ENCODE data around the gene FGF4. TPM values are rescaled to one million over a fixed set of nuclear protein-coding genes. Genes with fewer than 3 reads are reported as not detected.

The FGF4 gene
- total RNA-seq, 2 donors from 2014 or later = not detected

GRCh38 chr11:69815973-69816372, 40.8 kb upstream of the FGF4 start:
- Histone ChIP-seq H3K4me1 (peaks cover 0 to 9% of the 10 kb centered on the region in 2 donors), H3K36me3 (no peaks in the 10 kb centered on the region), H3K4me3 (no peak overlapping the region), H3K27me3 (peaks cover 5 to 15% of the 10 kb centered on the region in 2 donors), H3K9me3 (no peaks in the 10 kb centered on the region), H3K27ac (no peak overlapping the region)
- TF ChIP-seq CTCF (IDR thresholded peaks at IDR 0.05) = no peak
- DNase-seq (ENCODE audit: low spot score) = no peak

DNA sequence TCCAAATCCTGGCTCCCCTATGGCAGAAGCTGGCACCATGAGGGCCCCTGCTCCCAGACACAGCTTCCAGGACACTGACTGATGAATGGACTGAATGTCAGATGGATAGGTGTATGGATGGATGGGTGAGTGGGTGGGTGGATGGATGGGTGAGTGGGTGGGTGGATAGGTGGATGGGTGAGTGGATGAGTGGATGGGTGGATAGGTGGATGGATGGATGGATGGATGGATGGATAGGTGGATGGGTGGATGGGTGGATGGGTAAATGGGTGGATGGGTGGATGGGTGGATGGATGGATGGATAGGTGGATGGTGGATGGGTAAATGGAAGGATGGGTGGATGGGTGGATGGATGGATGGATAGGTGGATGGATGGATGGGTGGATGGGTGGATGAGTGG, 39.8 kb upstream of the FGF4 start:
- peaks cover 0 to 9% of the 10 kb centered on the region in 2 donors for H3K4me1 ChIP-seq
- no peak overlapping the region for H3K27ac ChIP-seq
- H3K27me3 ChIP-seq = peaks cover 5 to 15% of the 10 kb centered on the region in 2 donors
- H3K9me3 ChIP-seq = no peaks in the 10 kb centered on the region
- no peak for TF ChIP-seq CTCF (IDR thresholded peaks at IDR 0.05)
- H3K36me3 ChIP-seq = no peaks in the 10 kb centered on the region
- DNase-seq (ENCODE audit: low spot score) = no peak
- no peak overlapping the region for H3K4me3 ChIP-seq

DNA sequence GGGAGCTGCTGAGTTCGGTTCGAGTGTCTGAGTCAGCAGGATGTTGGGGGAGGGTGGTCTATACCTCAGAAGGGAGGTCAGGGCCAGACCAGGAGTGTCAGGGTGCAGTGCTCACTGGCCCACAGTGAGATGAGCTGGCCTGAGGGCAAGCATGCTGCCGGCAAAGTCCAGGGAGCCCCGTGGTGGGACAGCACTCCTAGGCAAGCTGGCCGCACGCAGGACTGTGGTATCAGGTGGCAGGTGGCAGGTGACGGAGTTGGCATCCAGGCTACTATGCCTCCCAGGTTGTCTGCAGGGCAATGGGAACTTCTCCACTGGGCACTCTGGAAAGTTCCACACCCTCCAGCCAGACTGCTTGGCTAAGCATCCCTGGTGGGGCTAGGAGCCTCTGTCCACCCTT, 39.3 kb upstream of the FGF4 start:
- no peaks in the 10 kb centered on the region for H3K9me3 ChIP-seq
- no peaks in the 10 kb centered on the region for H3K36me3 ChIP-seq
- H3K4me1 ChIP-seq = peaks cover 0 to 9% of the 10 kb centered on the region in 2 donors
- H3K4me3 ChIP-seq = no peak overlapping the region
- H3K27me3 ChIP-seq = peaks cover 5 to 14% of the 10 kb centered on the region in 2 donors
- DNase-seq (ENCODE audit: low spot score) = no peak
- H3K27ac ChIP-seq = no peak overlapping the region
- no peak for TF ChIP-seq CTCF (IDR thresholded peaks at IDR 0.05)

GRCh38 chr11:69813839-69814238, 38.7 kb upstream of the FGF4 start:
- Histone ChIP-seq H3K36me3 (no peaks in the 10 kb centered on the region), H3K4me3 (no peak overlapping the region), H3K4me1 (peaks cover 0 to 9% of the 10 kb centered on the region in 2 donors), H3K27ac (no peak overlapping the region), H3K9me3 (no peaks in the 10 kb centered on the region), H3K27me3 (peaks cover 5 to 8% of the 10 kb centered on the region in 2 donors)
- DNase-seq (ENCODE audit: low spot score) = no peak
- no peak for TF ChIP-seq CTCF (IDR thresholded peaks at IDR 0.05)

DNA sequence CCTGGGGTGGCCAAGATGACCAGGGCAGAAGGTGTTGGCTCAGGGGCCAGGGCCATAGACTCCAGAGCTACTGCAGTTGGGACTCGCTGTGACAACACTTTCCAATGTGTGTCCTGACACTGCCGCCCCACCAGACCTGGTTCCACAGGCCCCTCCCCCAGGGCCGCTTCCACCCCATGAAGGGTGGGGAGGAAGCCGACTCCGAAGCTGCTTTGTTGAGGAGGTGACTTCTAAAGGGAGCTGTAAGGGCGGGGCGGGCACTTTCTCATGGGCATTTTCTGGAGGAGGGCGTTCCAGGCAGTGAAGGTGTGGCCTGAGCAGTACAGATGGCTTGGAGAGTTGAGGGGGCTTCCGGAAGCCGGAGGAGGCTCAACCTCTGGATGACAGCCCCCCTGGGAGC, 37.8 kb upstream of the FGF4 start:
- no peak overlapping the region for H3K27ac ChIP-seq
- peaks cover 0 to 8% of the 10 kb centered on the region in 2 donors for H3K4me1 ChIP-seq
- no peak for TF ChIP-seq CTCF (IDR thresholded peaks at IDR 0.05)
- no peak for DNase-seq (ENCODE audit: low spot score)
- no peak overlapping the region for H3K4me3 ChIP-seq
- no peaks in the 10 kb centered on the region for H3K9me3 ChIP-seq
- peaks cover 0 to 5% of the 10 kb centered on the region in 2 donors for H3K27me3 ChIP-seq
- H3K36me3 ChIP-seq = no peaks in the 10 kb centered on the region

DNA sequence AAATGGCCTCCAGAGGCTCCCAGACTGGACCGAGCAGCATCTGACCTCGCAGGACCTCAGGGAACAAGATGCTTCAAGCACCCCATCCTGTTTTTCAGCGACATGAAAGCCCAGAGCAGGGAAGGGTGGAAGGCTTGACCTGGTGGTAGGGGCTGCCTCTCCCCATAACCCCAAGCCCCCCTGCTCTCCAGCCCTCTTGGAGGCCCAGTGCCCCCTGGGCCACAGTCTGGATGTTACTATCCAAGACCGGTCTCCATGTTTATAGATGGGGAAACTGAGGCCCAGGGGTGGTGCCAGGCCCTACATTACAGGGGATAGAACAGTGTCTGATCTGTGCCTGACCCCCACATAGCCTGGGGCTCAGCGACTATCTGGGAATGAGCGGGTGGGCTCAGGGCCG, 37.1 kb upstream of the FGF4 start:
- DNase-seq (ENCODE audit: low spot score) = no peak
- Histone ChIP-seq H3K27ac (no peak overlapping the region), H3K36me3 (no peaks in the 10 kb centered on the region), H3K4me1 (peaks cover 0 to 2% of the 10 kb centered on the region in 2 donors), H3K27me3 (peaks cover 0 to 2% of the 10 kb centered on the region in 2 donors), H3K9me3 (no peaks in the 10 kb centered on the region), H3K4me3 (no peak overlapping the region)
- TF ChIP-seq CTCF (IDR thresholded peaks at IDR 0.05) = no peak
